ENCODE results near the gene CCDC8. TPM values are rescaled to one million over a fixed set of nuclear protein-coding genes. Genes with fewer than 3 reads are reported as not detected.

Gene CCDC8
- polyA plus RNA-seq, 1 experiment = 7.7 TPM

DNA sequence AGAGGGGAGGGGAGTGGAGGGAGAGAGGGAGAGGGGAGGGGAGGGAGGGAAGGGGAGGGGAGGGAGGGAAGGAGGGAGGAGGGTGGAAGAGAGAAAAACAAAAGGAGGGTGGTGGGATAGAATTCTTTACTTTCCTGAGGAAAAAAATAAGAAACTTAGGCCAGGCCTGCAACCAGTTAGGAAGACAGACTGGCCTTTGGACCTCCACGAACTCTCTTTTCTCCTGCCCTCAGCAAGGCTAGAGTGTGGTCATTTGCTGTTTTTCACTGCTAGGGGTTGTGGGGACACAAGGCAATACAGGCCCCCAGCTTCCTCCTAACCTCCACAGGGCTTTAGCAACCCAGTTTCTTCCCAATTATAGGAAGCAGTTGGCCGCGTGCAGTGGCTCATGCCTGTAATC is 4.2 kb downstream of the CCDC8 start:
- H3K27me3 ChIP-seq (ENCODE audit: control insufficient read depth, insufficient read depth, low read length) = no peaks in the 10 kb centered on the region; the same call in 1 of the 2 replicates
- POLR2A ChIA-PET = no interaction called here
- TF ChIP-seq, protein P1, sequence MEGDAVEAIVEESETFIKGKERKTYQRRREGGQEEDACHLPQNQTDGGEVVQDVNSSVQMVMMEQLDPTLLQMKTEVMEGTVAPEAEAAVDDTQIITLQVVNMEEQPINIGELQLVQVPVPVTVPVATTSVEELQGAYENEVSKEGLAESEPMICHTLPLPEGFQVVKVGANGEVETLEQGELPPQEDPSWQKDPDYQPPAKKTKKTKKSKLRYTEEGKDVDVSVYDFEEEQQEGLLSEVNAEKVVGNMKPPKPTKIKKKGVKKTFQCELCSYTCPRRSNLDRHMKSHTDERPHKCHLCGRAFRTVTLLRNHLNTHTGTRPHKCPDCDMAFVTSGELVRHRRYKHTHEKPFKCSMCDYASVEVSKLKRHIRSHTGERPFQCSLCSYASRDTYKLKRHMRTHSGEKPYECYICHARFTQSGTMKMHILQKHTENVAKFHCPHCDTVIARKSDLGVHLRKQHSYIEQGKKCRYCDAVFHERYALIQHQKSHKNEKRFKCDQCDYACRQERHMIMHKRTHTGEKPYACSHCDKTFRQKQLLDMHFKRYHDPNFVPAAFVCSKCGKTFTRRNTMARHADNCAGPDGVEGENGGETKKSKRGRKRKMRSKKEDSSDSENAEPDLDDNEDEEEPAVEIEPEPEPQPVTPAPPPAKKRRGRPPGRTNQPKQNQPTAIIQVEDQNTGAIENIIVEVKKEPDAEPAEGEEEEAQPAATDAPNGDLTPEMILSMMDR (IDR thresholded peaks at IDR 0.05; ENCODE audit: insufficient read depth, low read depth, low read length) = no peak
- H3K36me3 ChIP-seq (ENCODE audit: control insufficient read depth, insufficient read depth, low read length) = peaks cover 3% of the 10 kb centered on the region
- H3K4me3 ChIP-seq (ENCODE audit: low read depth, low read length) = no peak overlapping the region
- CTCF ChIA-PET = interaction anchor here (1.0 to 1.4 kb wide), 5 partner anchors 13 to 129 kb away, joined by 3 to 8 read pairs (median 3); no protein-coding TSS in a partner anchor
- DNase-seq (ENCODE audit: low read depth) = no peak

DNA sequence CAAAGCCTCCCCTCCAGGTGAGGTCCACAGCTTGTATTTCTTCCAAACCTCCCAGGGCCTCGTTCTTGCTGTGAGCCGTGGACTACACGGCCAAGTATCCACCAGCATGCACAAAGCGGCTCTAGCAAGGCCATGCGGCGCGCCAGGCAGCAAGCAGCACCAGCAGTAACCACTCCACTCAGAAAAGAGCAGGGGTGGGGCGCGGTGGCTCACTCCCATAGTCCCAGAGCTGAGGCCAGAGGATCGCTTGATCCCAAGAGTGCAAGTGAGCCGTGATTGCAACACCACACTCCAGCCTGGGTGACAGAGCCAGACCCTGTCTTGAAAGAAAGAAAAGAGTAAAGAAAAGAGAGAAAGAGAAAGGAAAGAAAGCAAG is 4.7 kb downstream of the CCDC8 start:
- no peak overlapping the region for H3K4me3 ChIP-seq (ENCODE audit: low read depth, low read length)
- H3K27me3 ChIP-seq (ENCODE audit: control insufficient read depth, insufficient read depth, low read length) = no peaks in the 10 kb centered on the region; the same call in 1 of the 2 replicates
- ChIA-PET POLR2A (no interaction called here), CTCF (interaction anchor here (0.6 to 1.4 kb wide), 6 partner anchors 11 to 76 kb away, joined by 3 to 8 read pairs (median 4); no protein-coding TSS in a partner anchor)
- H3K36me3 ChIP-seq (ENCODE audit: control insufficient read depth, insufficient read depth, low read length) = peaks cover 3% of the 10 kb centered on the region
- TF ChIP-seq, protein P1 (IDR thresholded peaks at IDR 0.05; ENCODE audit: insufficient read depth, low read depth, low read length) = no peak
- DNase-seq (ENCODE audit: low read depth) = no peak

DNA sequence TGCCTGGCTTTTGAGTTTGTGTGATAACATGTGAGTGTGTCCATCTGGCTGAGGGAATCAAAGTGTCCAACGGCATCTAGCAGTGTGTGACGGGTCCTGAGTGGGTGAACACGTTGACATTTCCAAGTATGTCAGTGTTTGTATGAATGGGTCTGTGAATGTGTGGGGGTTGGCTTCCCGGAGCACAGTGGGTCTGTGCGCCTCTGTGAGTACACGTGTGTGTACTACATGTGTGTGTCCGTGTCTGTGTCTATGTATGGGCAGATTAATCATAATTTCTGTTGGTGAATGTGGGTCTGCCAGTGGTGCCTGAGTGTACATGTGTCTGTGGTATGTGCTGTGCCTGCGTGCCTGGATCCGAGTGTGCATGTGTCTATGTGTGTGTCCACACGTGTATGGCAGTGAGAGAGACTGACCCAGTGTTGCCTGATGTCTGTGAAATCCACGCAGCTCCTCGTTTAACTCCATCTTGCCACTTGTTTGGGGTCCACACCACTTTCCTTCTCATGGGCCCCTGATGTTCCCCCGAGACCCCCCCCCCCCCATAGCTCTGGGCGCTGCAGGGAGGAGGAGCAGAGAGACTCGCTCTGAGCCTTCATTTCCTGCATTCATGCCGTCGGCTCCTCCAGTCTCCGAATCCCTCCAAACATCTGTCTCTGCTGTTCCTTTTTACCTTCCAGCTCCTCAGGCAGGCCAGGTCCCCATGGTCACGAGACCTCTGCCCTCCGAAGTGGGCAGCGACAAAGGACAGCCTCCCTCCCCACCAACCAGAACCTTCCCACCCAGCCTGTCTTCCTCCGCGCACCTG is 5.3 kb downstream of the CCDC8 start:
- Histone ChIP-seq H3K27me3 (ENCODE audit: control insufficient read depth, insufficient read depth, low read length) (no peaks in the 10 kb centered on the region; the same call in 1 of the 2 replicates), H3K4me3 (ENCODE audit: low read depth, low read length) (no peak overlapping the region), H3K36me3 (ENCODE audit: control insufficient read depth, insufficient read depth, low read length) (peaks cover 3% of the 10 kb centered on the region)
- TF ChIP-seq, protein P1 (IDR thresholded peaks at IDR 0.05; ENCODE audit: insufficient read depth, low read depth, low read length) = no peak
- DNase-seq (ENCODE audit: low read depth) = no peak
- ChIA-PET CTCF (interaction anchor here (0.6 to 1.4 kb wide), 5 partner anchors 10 to 77 kb away, joined by 3 to 8 read pairs (median 4); no protein-coding TSS in a partner anchor), POLR2A (interaction anchor here (0.5 kb wide), 2 partner anchors 109 to 277 kb away, joined by 5 to 7 read pairs; no protein-coding TSS in a partner anchor)

DNA sequence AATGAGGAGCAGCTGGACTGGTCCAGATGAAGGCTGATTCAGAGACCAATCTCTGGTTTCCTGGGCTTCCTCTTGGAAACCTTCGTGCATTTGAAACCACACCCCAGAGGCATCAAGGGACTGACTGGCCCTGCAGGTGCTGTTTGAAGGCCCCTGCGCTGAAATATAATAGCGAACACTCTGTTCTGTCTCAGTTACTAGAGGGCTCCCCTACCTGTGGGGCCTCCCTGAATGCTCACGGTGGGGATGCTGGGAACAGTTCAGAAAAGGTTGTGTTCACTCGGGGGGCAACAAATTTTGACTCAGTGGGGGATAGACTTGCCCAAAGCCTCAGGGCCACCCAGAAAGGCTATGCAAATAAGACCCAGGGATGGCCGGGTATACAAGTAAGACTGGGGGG is 6.4 kb downstream of the CCDC8 start:
- CTCF ChIA-PET = interaction anchor here (1.0 to 8.7 kb wide), 7 partner anchors 12 to 107 kb away, joined by 3 to 82 read pairs (median 7); no protein-coding TSS in a partner anchor
- DNase-seq (ENCODE audit: low read depth) = no peak
- TF ChIP-seq, protein P1 (IDR thresholded peaks at IDR 0.05; ENCODE audit: insufficient read depth, low read depth, low read length) = no peak

DNA sequence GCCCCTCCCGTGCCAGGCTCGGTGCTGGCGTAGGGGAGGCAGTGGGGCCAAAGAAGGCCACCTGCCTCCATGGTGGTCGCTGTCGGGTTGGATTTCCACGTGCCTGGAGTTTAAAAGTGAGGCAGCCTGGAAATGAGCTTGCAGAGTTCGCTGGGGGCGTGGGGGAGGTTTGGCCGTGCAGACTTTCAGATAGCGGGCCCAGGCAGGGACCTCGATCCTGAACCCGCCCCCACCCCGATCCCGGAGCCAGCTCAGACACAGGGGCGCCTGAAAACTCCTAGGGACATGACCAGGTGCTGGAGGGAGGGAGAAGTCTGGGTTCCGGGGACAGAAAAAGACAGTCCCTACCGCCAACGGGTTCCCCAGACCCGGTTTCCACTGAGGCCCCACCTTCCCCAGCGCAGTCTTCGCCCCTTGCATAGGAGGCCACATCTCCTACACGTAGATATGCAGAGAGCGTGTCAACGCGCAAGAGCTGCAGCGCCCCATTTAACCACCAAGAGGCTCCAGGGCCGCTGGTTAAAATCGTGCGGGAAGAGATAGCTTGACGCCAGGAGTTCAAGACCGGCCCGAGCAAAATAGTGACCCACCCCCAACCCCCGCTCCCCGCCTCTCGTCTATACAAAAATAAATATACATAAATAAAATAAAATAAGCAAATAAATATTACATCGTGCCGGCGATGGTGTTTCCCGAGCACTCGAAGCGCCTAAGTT is 8.5 kb downstream of the CCDC8 start:
- TF ChIP-seq, protein P1 (IDR thresholded peaks at IDR 0.05; ENCODE audit: insufficient read depth, low read depth, low read length) = peak; percentile 28; the same call in 1 of the 2 replicates
- no peaks in the 10 kb centered on the region for H3K36me3 ChIP-seq (ENCODE audit: control insufficient read depth, insufficient read depth, low read length)
- ChIA-PET CTCF (interaction anchor here (1.6 to 8.7 kb wide), 6 partner anchors 10 to 140 kb away, joined by 5 to 82 read pairs (median 16); no protein-coding TSS in a partner anchor), POLR2A (no interaction called here)
- no peak overlapping the region; the same call in none of the 2 replicates for H3K4me3 ChIP-seq (ENCODE audit: low read depth, low read length)
- H3K27me3 ChIP-seq (ENCODE audit: control insufficient read depth, insufficient read depth, low read length) = no peaks in the 10 kb centered on the region; the same call in 1 of the 2 replicates
- DNase-seq (ENCODE audit: low read depth) = no peak

More for the DNA sequence above, 6.4 kb downstream of the CCDC8 start:
- no peak overlapping the region for H3K4me3 ChIP-seq (ENCODE audit: low read depth, low read length)
- POLR2A ChIA-PET = no interaction called here
- H3K36me3 ChIP-seq (ENCODE audit: control insufficient read depth, insufficient read depth, low read length) = peaks cover 3% of the 10 kb centered on the region
- no peaks in the 10 kb centered on the region; the same call in 1 of the 2 replicates for H3K27me3 ChIP-seq (ENCODE audit: control insufficient read depth, insufficient read depth, low read length)
